Breast epithelium (tissue), 4 donors: Measurements from ENCODE around the gene TAS1R3. TPM values are rescaled to one million over a fixed set of nuclear protein-coding genes. Genes with fewer than 3 reads are reported as not detected.

ENCODE experiments used
- DNase-seq, 2 donors: peaks; one replicate each; pipeline ENCODE4 v3.0.0-alpha.2; 2019; ENCODE audit warnings: low spot score in 2 of 2
- H3K27ac ChIP-seq, 2 donors: fragments of 200-600 bp; sonication (generic) in 1 of 2; one replicate each; pipeline ENCODE4 v1.5.1; 2016 to 2019; ENCODE audit warnings: mild to moderate bottlenecking in 1 of 2
- H3K27me3 ChIP-seq, 2 donors: fragments of 200-600 bp; sonication (generic) in 1 of 2; one replicate each; pipeline versions ENCODE4 v1.5.1 to v1.6.0; 2017 to 2019; ENCODE audit warnings: control low read depth in 1 of 2, mild to moderate bottlenecking in 1 of 2
- H3K36me3 ChIP-seq: fragments of 200-600 bp; one replicate; pipeline ENCODE4 v1.5.1; 2019
- H3K4me1 ChIP-seq, 2 donors: fragments of 200-600 bp; sonication (generic); one replicate each; pipeline ENCODE4 v1.5.1; 2016 to 2019; ENCODE audit warnings: control low read depth in 1 of 2
- H3K4me3 ChIP-seq, 3 donors: fragments of 200-600 bp; sonication (generic); 1 replicate in 2 of 3; 2 replicates in 1 of 3; pipeline ENCODE4 v1.5.1; 2016 to 2019; ENCODE audit warnings: mild to moderate bottlenecking in 3 of 3, moderate library complexity in 2 of 3
- H3K9me3 ChIP-seq, 2 donors: fragments of 200-600 bp; sonication (generic) in 1 of 2; one replicate each; pipeline ENCODE4 v1.5.1; 2016 to 2019; ENCODE audit warnings: control low read depth in 1 of 2
- POLR2A ChIP-seq: fragments of 450-650 bp; IDR thresholded peaks from one replicate; pipeline ENCODE4 v1.6.1; 2016; ENCODE audit warnings: antibody characterized with exemption, mild to moderate bottlenecking, moderate library complexity
- POLR2AphosphoS5 ChIP-seq, 3 donors: sonication (generic); formaldehyde crosslinking; IDR thresholded peaks; one replicate each; pipeline ENCODE4 v1.6.1; 2017; ENCODE audit warnings: antibody characterized with exemption in 3 of 3
- intact Hi-C: fragments of 100-400 bp; cut with DNase I; formaldehyde crosslinking; loops from one replicate; pipeline ENCODE4 v1.15.1; 2023; ENCODE audit warnings: low total_unique reads
- total RNA-seq, 3 donors: library from RNA; depleted of rRNA; stranded (reverse); fragments of >200 nt; gene quantifications; one replicate each; pipeline ENCODE4 v1.1.0, GENCODE V29; 2016
- TF ChIP-seq, protein P1 (sequence below), 3 donors: fragments of 450-650 bp; IDR thresholded peaks; one replicate each; pipeline ENCODE4 v1.5.1; 2016 to 2017; ENCODE audit warnings: antibody characterized with exemption in 3 of 3, mild to moderate bottlenecking in 3 of 3, moderate library complexity in 3 of 3

Gene TAS1R3
- total RNA-seq, 3 donors from 2014 or later: 0.16 to 0.33 TPM; not detected in 1

DNA sequence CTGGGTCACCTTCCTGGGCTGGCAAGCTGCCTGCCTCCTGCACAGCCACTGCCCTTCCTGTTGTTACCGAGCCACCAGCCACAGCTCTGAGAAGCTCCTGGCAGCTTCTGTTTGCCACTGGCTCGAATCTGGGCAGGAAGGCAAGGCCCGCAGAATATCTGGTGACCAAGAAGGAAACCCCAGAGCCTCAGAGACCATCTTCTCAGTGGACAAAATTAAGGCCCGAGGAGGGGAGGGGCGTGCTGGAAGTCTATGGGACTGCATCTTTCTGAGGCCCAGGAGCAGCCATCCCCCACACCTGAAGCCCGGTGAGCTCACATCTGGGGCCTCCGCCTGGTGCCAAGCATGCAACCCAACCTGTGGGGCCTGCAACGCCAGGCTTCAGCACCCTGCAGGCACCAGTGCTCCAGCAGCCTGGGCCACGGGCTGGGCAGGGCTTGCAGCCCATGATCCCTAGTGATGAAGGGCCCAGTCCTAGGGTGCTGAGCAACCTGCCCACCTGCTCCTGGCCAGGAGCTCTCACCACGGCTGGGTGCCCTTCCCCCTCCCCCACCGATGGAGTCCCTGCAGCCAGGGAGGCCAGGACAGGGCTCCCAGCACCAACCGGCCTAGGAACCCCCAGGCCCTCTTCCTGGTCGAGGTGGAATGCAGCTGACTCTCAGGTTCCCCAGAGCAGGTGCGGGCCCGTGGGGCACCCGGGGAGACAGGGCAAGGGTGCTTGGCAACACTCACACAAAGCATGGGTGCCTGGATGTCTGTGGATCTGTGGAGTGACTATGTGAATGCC lies 5.6 kb upstream of the TAS1R3 start:
- TF ChIP-seq, protein P1, sequence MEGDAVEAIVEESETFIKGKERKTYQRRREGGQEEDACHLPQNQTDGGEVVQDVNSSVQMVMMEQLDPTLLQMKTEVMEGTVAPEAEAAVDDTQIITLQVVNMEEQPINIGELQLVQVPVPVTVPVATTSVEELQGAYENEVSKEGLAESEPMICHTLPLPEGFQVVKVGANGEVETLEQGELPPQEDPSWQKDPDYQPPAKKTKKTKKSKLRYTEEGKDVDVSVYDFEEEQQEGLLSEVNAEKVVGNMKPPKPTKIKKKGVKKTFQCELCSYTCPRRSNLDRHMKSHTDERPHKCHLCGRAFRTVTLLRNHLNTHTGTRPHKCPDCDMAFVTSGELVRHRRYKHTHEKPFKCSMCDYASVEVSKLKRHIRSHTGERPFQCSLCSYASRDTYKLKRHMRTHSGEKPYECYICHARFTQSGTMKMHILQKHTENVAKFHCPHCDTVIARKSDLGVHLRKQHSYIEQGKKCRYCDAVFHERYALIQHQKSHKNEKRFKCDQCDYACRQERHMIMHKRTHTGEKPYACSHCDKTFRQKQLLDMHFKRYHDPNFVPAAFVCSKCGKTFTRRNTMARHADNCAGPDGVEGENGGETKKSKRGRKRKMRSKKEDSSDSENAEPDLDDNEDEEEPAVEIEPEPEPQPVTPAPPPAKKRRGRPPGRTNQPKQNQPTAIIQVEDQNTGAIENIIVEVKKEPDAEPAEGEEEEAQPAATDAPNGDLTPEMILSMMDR (IDR thresholded peaks at IDR 0.05): no peak
- TF ChIP-seq POLR2A (no peak), POLR2AphosphoS5 (IDR thresholded peaks at IDR 0.05) (no peak)
- Histone ChIP-seq H3K27me3 (no peaks in the 10 kb centered on the region), H3K27ac (peak overlapping the region; percentile 91 to 93)

DNA sequence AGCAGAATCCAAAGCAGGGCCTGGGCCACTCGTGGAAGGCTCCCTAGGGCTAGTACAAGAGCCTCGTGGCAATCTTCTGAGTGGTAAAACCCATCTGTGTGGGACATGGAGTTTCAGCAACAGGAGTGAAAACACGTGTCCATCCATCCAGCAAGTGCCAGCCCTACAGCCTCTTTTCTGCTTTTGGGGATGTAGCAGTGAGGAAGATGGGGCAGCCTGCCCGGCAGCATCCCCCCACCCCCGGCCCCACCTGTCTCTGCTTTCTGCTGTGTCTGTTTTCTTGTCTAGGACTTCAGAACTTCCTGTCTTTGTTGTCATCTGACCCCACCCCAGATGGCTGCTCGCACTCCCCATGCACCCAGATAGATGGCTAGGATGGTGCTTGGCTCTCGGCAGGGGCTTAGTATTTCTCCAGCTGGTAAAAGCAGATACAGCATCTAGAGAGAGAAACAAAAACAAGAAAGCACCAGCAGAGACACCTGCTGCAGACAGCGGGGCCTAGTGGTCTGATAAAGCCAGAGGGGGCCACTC lies 4.9 kb upstream of the TAS1R3 start:
- H3K36me3 ChIP-seq: no peaks in the 10 kb centered on the region
- no peaks in the 10 kb centered on the region for H3K27me3 ChIP-seq
- no peaks in the 10 kb centered on the region for H3K9me3 ChIP-seq
- intact Hi-C loops: no loop called here
- TF ChIP-seq, protein P1 (IDR thresholded peaks at IDR 0.05): no peak
- no peak for TF ChIP-seq POLR2A
- TF ChIP-seq POLR2AphosphoS5 (IDR thresholded peaks at IDR 0.05): no peak
- peak overlapping the region; percentile 91 to 93 for H3K27ac ChIP-seq
- peaks cover 10 to 17% of the 10 kb centered on the region in 2 donors for H3K4me1 ChIP-seq
- DNase-seq: no peak
- H3K4me3 ChIP-seq: peak overlapping the region; percentile 96 to 100 (median 98)

More for the DNA sequence above, 5.6 kb upstream of the TAS1R3 start:
- Histone ChIP-seq H3K4me1 (peaks cover 10 to 17% of the 10 kb centered on the region in 2 donors), H3K36me3 (no peaks in the 10 kb centered on the region), H3K9me3 (no peaks in the 10 kb centered on the region), H3K4me3 (peak overlapping the region; percentile 96 to 100 (median 98))
- peak; percentile 59 to 69 for DNase-seq
- intact Hi-C loops: loop anchor here (1.0 kb wide), 1 partner anchor 26 kb away; no protein-coding TSS in a partner anchor

GRCh38 chr1:1327291-1327690 lies 3.8 kb upstream of the TAS1R3 start:
- H3K4me3 ChIP-seq: no peak overlapping the region
- DNase-seq: no peak
- no peaks in the 10 kb centered on the region for H3K36me3 ChIP-seq
- no peak overlapping the region for H3K27ac ChIP-seq
- intact Hi-C loops: no loop called here
- H3K9me3 ChIP-seq: no peaks in the 10 kb centered on the region
- H3K27me3 ChIP-seq: no peaks in the 10 kb centered on the region
- TF ChIP-seq POLR2AphosphoS5 (IDR thresholded peaks at IDR 0.05) (no peak), POLR2A (no peak)
- H3K4me1 ChIP-seq: peaks cover 13 to 19% of the 10 kb centered on the region in 2 donors

- H3K4me1 ChIP-seq: peaks cover 21% of the 10 kb centered on the region in 2 donors
Observed at GRCh38 chr1:1328254-1328653, 2.8 kb upstream of the TAS1R3 start.

DNA sequence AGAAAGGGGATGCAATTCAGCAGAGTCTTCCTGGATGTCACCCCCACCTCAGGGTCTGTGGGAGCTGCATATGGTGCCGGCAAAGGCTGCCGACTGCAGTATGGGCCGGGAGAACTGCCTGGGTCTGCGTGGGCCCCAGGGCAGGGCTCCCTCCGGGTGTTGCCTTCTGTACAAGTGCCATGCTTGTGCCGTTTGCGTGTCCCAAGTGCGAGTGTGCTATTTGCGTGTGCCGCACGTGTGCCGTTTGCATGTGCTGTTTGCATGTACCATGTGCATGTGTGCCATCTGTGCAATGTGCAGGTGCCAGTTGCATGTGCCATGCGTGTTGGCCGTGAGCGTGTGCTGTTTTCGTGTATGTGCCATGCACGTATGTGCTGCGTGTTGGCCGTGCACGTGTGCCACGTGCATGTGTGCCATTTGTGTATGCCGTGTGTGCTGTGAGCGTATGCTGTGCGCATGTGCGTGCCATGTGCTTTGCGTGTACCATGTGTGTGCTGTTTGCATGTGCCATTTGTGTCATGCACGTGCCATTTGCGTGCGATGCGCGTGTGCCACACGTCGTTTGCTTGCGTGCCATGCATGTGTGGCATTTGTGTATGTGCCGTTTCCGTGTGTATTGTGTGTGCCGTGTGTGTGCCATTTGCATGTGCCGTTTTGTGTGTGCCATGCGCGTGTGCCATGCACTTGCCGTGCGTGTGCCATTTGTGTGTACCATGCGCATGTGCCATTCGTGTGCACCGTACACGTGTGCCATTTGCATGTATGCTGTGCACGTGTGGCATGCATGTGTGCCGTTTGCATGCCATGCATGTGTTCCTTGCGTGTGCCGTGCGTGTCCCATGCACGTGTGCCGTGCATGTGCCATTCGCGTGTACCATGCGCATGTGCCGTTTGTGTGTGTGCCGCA lies 1.5 kb upstream of the TAS1R3 start:
- peaks cover 24 to 26% of the 10 kb centered on the region in 2 donors for H3K4me1 ChIP-seq
- intact Hi-C loops: no loop called here
- no peak overlapping the region for H3K4me3 ChIP-seq
- no peaks in the 10 kb centered on the region for H3K27me3 ChIP-seq
- TF ChIP-seq POLR2AphosphoS5 (IDR thresholded peaks at IDR 0.05): no peak
- TF ChIP-seq, protein P1 (IDR thresholded peaks at IDR 0.05): no peak
- TF ChIP-seq POLR2A: no peak
- H3K36me3 ChIP-seq: no peaks in the 10 kb centered on the region
- no peaks in the 10 kb centered on the region for H3K9me3 ChIP-seq
- H3K27ac ChIP-seq: no peak overlapping the region
- DNase-seq: no peak

More at GRCh38 chr1:1328254-1328653, 2.8 kb upstream of the TAS1R3 start:
- TF ChIP-seq, protein P1 (IDR thresholded peaks at IDR 0.05): no peak
- DNase-seq: no peak
- Histone ChIP-seq H3K9me3 (no peaks in the 10 kb centered on the region), H3K36me3 (no peaks in the 10 kb centered on the region), H3K4me3 (no peak overlapping the region), H3K27ac (no peak overlapping the region), H3K27me3 (no peaks in the 10 kb centered on the region)
- intact Hi-C loops: no loop called here
